Transverse colon (tissue), 4 donors: Measurements from ENCODE around the gene PMF1. TPM values are rescaled to one million over a fixed set of nuclear protein-coding genes. Genes with fewer than 3 reads are reported as not detected.
A peak's percentile ranks its signal among the peaks of the same experiment; 100 is the strongest.

Experiments
- DNase-seq: peaks from one replicate; pipeline ENCODE4 v3.0.0-alpha.2; 2019
- H3K27ac ChIP-seq, 4 donors: fragments of 200-600 bp; sonication (generic); 2 replicates each; pipeline ENCODE4 v1.5.1; 2016 to 2018; ENCODE audit warnings: inconsistent platforms in 4 of 4
- H3K27me3 ChIP-seq: fragments of 200-600 bp; sonication (generic); 2 replicates; pipeline ENCODE4 v1.5.1; 2017; ENCODE audit warnings: inconsistent platforms
- H3K36me3 ChIP-seq, 4 donors: fragments of 200-600 bp; sonication (generic); 2 replicates each; pipeline ENCODE4 v1.5.1; 2017 to 2019; ENCODE audit warnings: inconsistent platforms in 4 of 4
- H3K4me1 ChIP-seq, 4 donors: fragments of 200-600 bp; sonication (generic); 2 replicates each; pipeline ENCODE4 v1.5.1; 2017 to 2020; ENCODE audit warnings: inconsistent platforms in 4 of 4
- H3K4me3 ChIP-seq, 4 donors: fragments of 200-600 bp; sonication (generic); 1 replicate in 1 of 4; 2 replicates in 3 of 4; pipeline versions ENCODE4 v1.5.1 to v1.6.1; 2017 to 2019; ENCODE audit warnings: inconsistent platforms in 4 of 4
- H3K9me3 ChIP-seq, 2 donors: fragments of 200-600 bp; sonication (generic); 2 replicates each; pipeline ENCODE4 v1.5.1; 2017 to 2019; ENCODE audit warnings: inconsistent platforms in 2 of 2
- CTCF ChIP-seq, 5 experiments: fragments of 200-600 bp in 3 of 5; fragments of 450-650 bp in 2 of 5; sonication (generic) in 3 of 5; IDR thresholded peaks; 1 replicate in 2 of 5; 2 replicates in 3 of 5; pipeline ENCODE4 v1.5.1; 2016 to 2017; ENCODE audit warnings: antibody characterized with exemption in 5 of 5, inconsistent platforms in 3 of 5, mild to moderate bottlenecking in 2 of 5, moderate library complexity in 1 of 5
- EP300 ChIP-seq: sonication (generic); formaldehyde crosslinking; IDR thresholded peaks from one replicate; pipeline ENCODE4 v1.6.1; 2017; ENCODE audit warnings: antibody characterized with exemption, low read depth
- POLR2A ChIP-seq: fragments of 450-650 bp; IDR thresholded peaks from one replicate; pipeline ENCODE4 v1.6.1; 2016; ENCODE audit warnings: antibody characterized with exemption, mild to moderate bottlenecking, moderate library complexity
- POLR2AphosphoS5 ChIP-seq, 3 donors: sonication (generic); formaldehyde crosslinking; IDR thresholded peaks; one replicate each; pipeline ENCODE4 v1.6.1; 2016; ENCODE audit warnings: antibody characterized with exemption in 3 of 3
- WGBS, 2 donors: methylation state at CpG; one replicate each; pipeline ENCODE4 v1.1.5; 2018; ENCODE audit warnings: low coverage in 1 of 2; 5-methylcytosine and 5-hydroxymethylcytosine counted together
- in situ Hi-C, 4 donors: fragments of 200-750 bp; cut with MboI; loops; one replicate each; pipeline versions ENCODE4 v1.15.0 to v1.15.1; 2017; ENCODE audit warnings: low sequenced_read_pairs in 3 of 4, low pct_ligation_motif_present in 1 of 4, low pct_unique_long_range_greater_than_20kb in 1 of 4
- intact Hi-C: fragments of 100-400 bp; cut with DNase I; formaldehyde crosslinking; loops from one replicate; pipeline ENCODE4 v1.15.1; 2023; ENCODE audit warnings: low total_unique reads
- total RNA-seq, 4 donors: library from RNA; depleted of rRNA; stranded (reverse); fragments of >200 nt; gene quantifications; one replicate each; pipeline ENCODE4 v1.1.0, GENCODE V29; 2016

PMF1 gene
- total RNA-seq, 4 donors from 2014 or later = 29.9 to 67.3 (median 52.3) TPM

GRCh38 chr1:156221986-156222692 is 9.3 kb downstream of the PMF1 start:
- Histone ChIP-seq H3K27ac (no peak overlapping the region), H3K4me1 (peaks cover 3 to 18% (median 10%) of the 10 kb centered on the region in 4 donors), H3K36me3 (peaks cover 0 to 30% (median 4%) of the 10 kb centered on the region in 4 donors), H3K4me3 (no peak overlapping the region), H3K9me3 (no peaks in the 10 kb centered on the region), H3K27me3 (no peaks in the 10 kb centered on the region)
- in situ Hi-C loops = loop anchor here in 3 of 4 donors (5.0 to 25.0 kb wide), 4 partner anchors 75 to 135 kb away; partner anchors contain the start of gene MEX3A (in 1 of the 3)
- 91% methylated on average over 13 of the region's 13 CpGs; no CpG with 5 or more reads in 1 of the 2 donors for WGBS, 2 donors
- TF ChIP-seq EP300 = no peak
- TF ChIP-seq POLR2A = no peak
- TF ChIP-seq CTCF (IDR thresholded peaks at IDR 0.05) = no peak
- TF ChIP-seq POLR2AphosphoS5 (IDR thresholded peaks at IDR 0.05) = no peak
- DNase-seq = no peak
- intact Hi-C loops = no loop called here

- TF ChIP-seq EP300 (no peak), CTCF (IDR thresholded peaks at IDR 0.05) (peak in 3 of 5 experiments; percentile 5 to 21 (median 7)), POLR2A (no peak), POLR2AphosphoS5 (IDR thresholded peaks at IDR 0.05) (no peak)
- Histone ChIP-seq H3K4me1 (peaks cover 0 to 10% (median 4%) of the 10 kb centered on the region in 4 donors), H3K4me3 (no peak overlapping the region), H3K9me3 (no peaks in the 10 kb centered on the region), H3K27ac (peak overlapping the region; percentile 15 to 47 (median 34)), H3K36me3 (peaks cover 0 to 30% (median 4%) of the 10 kb centered on the region in 4 donors), H3K27me3 (no peaks in the 10 kb centered on the region)
- in situ Hi-C loops = loop anchor here in 3 of 4 donors (5.0 to 10.0 kb wide), 3 partner anchors 78 to 133 kb away; no protein-coding TSS in a partner anchor
- intact Hi-C loops = loop anchor here (2.0 kb wide), 2 partner anchors 79 to 135 kb away; no protein-coding TSS in a partner anchor
- no peak for DNase-seq
- 13% methylated on average over 2 of the region's 2 CpGs; no CpG with 5 or more reads in 1 of the 2 donors for WGBS, 2 donors
Observed at GRCh38 chr1:156225677-156226014, 12.8 kb downstream of the PMF1 start.

- Histone ChIP-seq H3K9me3 (no peaks in the 10 kb centered on the region), H3K36me3 (peaks cover 0 to 25% (median 4%) of the 10 kb centered on the region in 4 donors), H3K27me3 (no peaks in the 10 kb centered on the region), H3K4me1 (peaks cover 0 to 10% (median 4%) of the 10 kb centered on the region in 4 donors), H3K4me3 (no peak overlapping the region), H3K27ac (peak overlapping the region in 3 of 4 donors; percentile 15 to 47 (median 30))
- no peak for TF ChIP-seq POLR2AphosphoS5 (IDR thresholded peaks at IDR 0.05)
- no peak for TF ChIP-seq POLR2A
- TF ChIP-seq CTCF (IDR thresholded peaks at IDR 0.05) = no peak
- TF ChIP-seq EP300 = no peak
- WGBS, 2 donors = 60 to 79% methylated on average over 1 to 2 of the region's 2 CpGs
- intact Hi-C loops = no loop called here
- DNase-seq = no peak
- in situ Hi-C loops = loop anchor here in 3 of 4 donors (5.0 to 10.0 kb wide), 3 partner anchors 79 to 134 kb away; no protein-coding TSS in a partner anchor
Observed at GRCh38 chr1:156226116-156226538, 13.3 kb downstream of the PMF1 start.

- DNase-seq = no peak
- in situ Hi-C loops = loop anchor here in 3 of 4 donors (5.0 to 10.0 kb wide), 3 partner anchors 79 to 134 kb away; no protein-coding TSS in a partner anchor
- Histone ChIP-seq H3K36me3 (peaks cover 0 to 22% (median 1%) of the 10 kb centered on the region in 4 donors), H3K4me3 (no peak overlapping the region), H3K27me3 (no peaks in the 10 kb centered on the region), H3K4me1 (peaks cover 0 to 10% (median 4%) of the 10 kb centered on the region in 4 donors), H3K9me3 (no peaks in the 10 kb centered on the region), H3K27ac (peak overlapping the region in 1 of 4 donors; percentile 15)
- intact Hi-C loops = no loop called here
- 89% methylated on average over 4 of the region's 4 CpGs; no CpG with 5 or more reads in 1 of the 2 donors for WGBS, 2 donors
- TF ChIP-seq EP300 (no peak), CTCF (IDR thresholded peaks at IDR 0.05) (no peak)
Observed at GRCh38 chr1:156226782-156227181, 14.0 kb downstream of the PMF1 start.
